HCT116 (cell line): ENCODE measurements around the gene PTPRQ. TPM values are rescaled to one million over a fixed set of nuclear protein-coding genes. Genes with fewer than 3 reads are reported as not detected.

ENCODE experiments used
- ATAC-seq: fragments of 200-7000 bp; cut with Tn5 transposase; 2 replicates; pipeline ENCODE4 v1.9.1; 2020; ENCODE audit warnings: mild to moderate bottlenecking, moderate library complexity
- BruUV-seq: library from RNA; stranded (reverse); fragments of 400-500 nt; replicated peaks from 2 replicates; lab custom pipeline; 2021; lab: Mats Ljungman, UMichigan
- CTCF ChIA-PET: fragments of 300-600 bp; sonication (Branson Sonifier 250); formaldehyde crosslinking; loops from one replicate; lab custom pipeline; 2021; ENCODE audit warnings: antibody characterized with exemption; lab: Charles Lee
- POLR2A ChIA-PET: fragments of 300-600, 350-600 bp; sonication (Branson Sonifier 250); formaldehyde crosslinking; loops from one replicate; lab custom pipeline; 2021; ENCODE audit warnings: antibody characterized with exemption; lab: Charles Lee
- RAD21 ChIA-PET, 2 experiments: fragments of 300-600 bp; sonication (Branson Sonifier 250); formaldehyde crosslinking; loops; one replicate each; lab custom pipeline; 2023; ENCODE audit warnings: low total read pairs in 2 of 2; ENCODE audit not compliant: uncharacterized antibody in 2 of 2, unreplicated experiment in 2 of 2, low non-redundant PET in 1 of 2; lab: Charles Lee
- DNase-seq: peaks from one replicate; pipeline ENCODE4 v3.0.0-alpha.2; 2010; ENCODE audit warnings: low read depth, low spot score
- H2AFZ ChIP-seq: fragments of 200-600 bp; shearing (Covaris generic), sonication (generic); 2 replicates; pipeline ENCODE4 v1.6.1; 2017; ENCODE audit warnings: low read depth, mixed run types, mixed read lengths, antibody characterized with exemption, low read length; ENCODE audit not compliant: poor library complexity, severe bottlenecking
- H3K27ac ChIP-seq: 2 replicates; pipeline ENCODE4 v1.5.1; 2012; ENCODE audit warnings: low read depth, low read length
- H3K27me3 ChIP-seq: fragments of 200-600 bp; sonication (generic); 2 replicates; pipeline ENCODE4 v1.6.1; 2016; ENCODE audit warnings: mixed run types, low read length, mixed read lengths; ENCODE audit not compliant: insufficient read depth
- H3K36me3 ChIP-seq, 2 experiments: fragments of 200-500 bp in 1 of 2; fragments of 200-600 bp in 1 of 2; sonication (Bioruptor generic) in 1 of 2; sonication (generic) in 1 of 2; 2 replicates each; pipeline versions ENCODE4 v1.5.1 to v1.6.1; 2014 to 2016; ENCODE audit warnings: low read length in 2 of 2, inconsistent platforms in 1 of 2, mixed read lengths in 1 of 2, mixed run types in 1 of 2; ENCODE audit not compliant: insufficient read depth in 2 of 2, control insufficient read depth in 1 of 2
- H3K4me1 ChIP-seq, 2 experiments: fragments of 200-600 bp in 1 of 2; sonication (generic) in 1 of 2; 2 replicates each; pipeline versions ENCODE4 v1.5.1 to v1.6.1; 2012 to 2017; ENCODE audit warnings: low read length in 2 of 2, inconsistent platforms in 1 of 2, mild to moderate bottlenecking in 1 of 2, mixed read lengths in 1 of 2, mixed run types in 1 of 2, moderate library complexity in 1 of 2; ENCODE audit not compliant: insufficient read depth in 2 of 2, control insufficient read depth in 1 of 2
- H3K4me2 ChIP-seq: fragments of 200-600 bp; sonication (generic); 2 replicates; pipeline ENCODE4 v1.6.1; 2017; ENCODE audit warnings: mixed run types, low read length, mixed read lengths
- H3K4me3 ChIP-seq, 2 experiments: fragments of 200-600 bp in 1 of 2; sonication (generic) in 1 of 2; replicated peaks in 1 of 2; 2 replicates each; pipeline ENCODE4 v1.5.1; 2011 to 2016; ENCODE audit warnings: low read length in 2 of 2, control low read depth in 1 of 2, low read depth in 1 of 2, mild to moderate bottlenecking in 1 of 2, mixed read lengths in 1 of 2, mixed run types in 1 of 2
- H3K79me2 ChIP-seq: fragments of 200-600 bp; sonication (generic); 2 replicates; pipeline ENCODE4 v1.6.1; 2017; ENCODE audit warnings: mild to moderate bottlenecking, mixed run types, low read length, moderate library complexity, mixed read lengths; ENCODE audit not compliant: insufficient read depth
- H3K9ac ChIP-seq: fragments of 200-600 bp; sonication (generic); 2 replicates; pipeline ENCODE4 v1.6.1; 2016; ENCODE audit warnings: low read length, mixed read lengths
- H3K9me2 ChIP-seq: fragments of 200-600 bp; sonication (generic), shearing (Covaris generic); 2 replicates; pipeline ENCODE4 v1.6.1; 2017; ENCODE audit warnings: mixed run types, mild to moderate bottlenecking, moderate library complexity; ENCODE audit not compliant: insufficient read depth
- H3K9me3 ChIP-seq, 2 experiments: fragments of 200-500 bp in 1 of 2; fragments of 200-600 bp in 1 of 2; sonication (Bioruptor generic) in 1 of 2; sonication (generic) in 1 of 2; 2 replicates each; pipeline ENCODE4 v1.6.1; 2014 to 2017; ENCODE audit warnings: low read length in 2 of 2, mixed read lengths in 2 of 2, inconsistent platforms in 1 of 2, low read depth in 1 of 2, mild to moderate bottlenecking in 1 of 2, mixed run types in 1 of 2, moderate library complexity in 1 of 2; ENCODE audit not compliant: control insufficient read depth in 1 of 2, insufficient read depth in 1 of 2
- H4K20me1 ChIP-seq: fragments of 200-600 bp; sonication (generic), shearing (Covaris generic); 2 replicates; pipeline ENCODE4 v1.6.1; 2017; ENCODE audit warnings: mixed run types, mild to moderate bottlenecking, moderate library complexity; ENCODE audit not compliant: insufficient read depth
- ELF1 ChIP-seq: IDR thresholded peaks from 2 replicates; pipeline ENCODE4 v1.6.1; 2012; ENCODE audit warnings: low read depth, borderline replicate concordance
- RAD21 ChIP-seq: IDR thresholded peaks from 2 replicates; pipeline ENCODE4 v1.6.1; 2012; ENCODE audit warnings: low read depth, mild to moderate bottlenecking
- SIN3A ChIP-seq: IDR thresholded peaks from 2 replicates; pipeline ENCODE4 v1.6.1; 2012; ENCODE audit warnings: low read depth
- SP1 ChIP-seq: IDR thresholded peaks from 2 replicates; pipeline ENCODE4 v1.6.1; 2012; ENCODE audit warnings: low read depth
- intact Hi-C: fragments of 100-400 bp; cut with micrococcal nuclease; formaldehyde crosslinking; loops from 2 replicates; pipeline ENCODE4 v1.10.0; 2022
- total RNA-seq: library from RNA; stranded (reverse); gene quantifications from one replicate; pipeline ENCODE4 v1.2.1, GENCODE V29; 2021; ENCODE audit not compliant: unreplicated experiment
- TF ChIP-seq, protein P1 (sequence below), 3 experiments: fragments of 200-600 bp in 1 of 3; sonication (generic) in 1 of 3; IDR thresholded peaks in 2 of 3; conservative IDR thresholded peaks in 1 of 3; 2 replicates each; pipeline ENCODE4 v1.5.1; 2012 to 2017; ENCODE audit warnings: low read depth in 2 of 3, low read length in 2 of 3, antibody characterized with exemption in 1 of 3, borderline replicate concordance in 1 of 3, control low read depth in 1 of 3, mild to moderate bottlenecking in 1 of 3, mixed read lengths in 1 of 3, mixed run types in 1 of 3, moderate library complexity in 1 of 3; ENCODE audit not compliant: insufficient read depth in 1 of 3
- TF ChIP-seq, protein P2 (sequence below): IDR thresholded peaks from 2 replicates; pipeline ENCODE4 v1.6.1; 2012; ENCODE audit warnings: low read depth

The PTPRQ gene
- total RNA-seq, 1 experiment from 2014 or later, result not detected

DNA sequence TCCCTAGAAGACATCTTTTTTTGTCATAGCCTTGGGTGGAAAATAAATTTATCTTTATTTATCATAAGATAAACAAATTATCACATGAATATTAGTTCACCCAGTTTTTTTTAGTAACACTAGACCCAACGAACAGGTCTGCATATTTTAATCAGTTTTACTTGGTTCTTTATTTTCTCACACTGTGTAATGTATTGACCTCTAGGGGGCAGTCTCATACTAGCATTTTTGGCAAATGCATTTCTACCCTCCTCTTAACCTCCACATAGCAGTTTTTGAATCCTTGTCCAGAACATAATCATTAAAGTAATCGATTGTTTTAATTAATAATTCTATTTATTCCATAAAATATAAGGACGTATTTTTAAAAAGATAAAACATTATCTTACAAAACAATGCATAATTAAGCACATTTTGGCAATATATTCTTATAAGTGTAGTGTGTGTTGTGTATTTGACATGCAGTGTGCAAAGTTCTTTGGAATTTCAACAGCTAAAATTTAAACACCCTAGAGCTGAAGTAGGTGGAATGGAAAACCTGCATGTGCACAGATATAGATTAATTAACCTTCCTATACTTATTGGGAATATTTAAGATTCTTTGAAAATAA is 31.6 kb upstream of the PTPRQ start:
- BruUV-seq, result no TSS peak
- RAD21 ChIA-PET, result no interaction called here
- POLR2A ChIA-PET, result no interaction called here
- CTCF ChIA-PET, result interaction anchor here (1.3 to 1.7 kb wide), 3 partner anchors 12 to 845 kb away, joined by 4 to 6 read pairs (median 5); no protein-coding TSS in a partner anchor
- no peaks in the 10 kb centered on the region for H3K36me3 ChIP-seq
- peaks cover 7% of the 10 kb centered on the region; the same call in 1 of the 2 replicates for H3K27me3 ChIP-seq
- intact Hi-C loops, result loop anchor here (1.0 to 10.0 kb wide), 4 partner anchors 218 to 846 kb away; no protein-coding TSS in a partner anchor
- no peak overlapping the region for H3K27ac ChIP-seq
- ATAC-seq (peak; percentile 70), DNase-seq (peak; percentile 45)
- no peaks in the 10 kb centered on the region for H4K20me1 ChIP-seq
- no peak overlapping the region for H3K4me3 ChIP-seq
- no peaks in the 10 kb centered on the region for H3K79me2 ChIP-seq
- no peaks in the 10 kb centered on the region for H3K9me3 ChIP-seq
- no peaks in the 10 kb centered on the region for H3K9me2 ChIP-seq
- no peaks in the 10 kb centered on the region for H3K4me1 ChIP-seq
- no peak overlapping the region for H3K4me2 ChIP-seq
- no peak overlapping the region for H3K9ac ChIP-seq
- peak overlapping the region; percentile 75 for H2AFZ ChIP-seq
- TF ChIP-seq, protein P1, sequence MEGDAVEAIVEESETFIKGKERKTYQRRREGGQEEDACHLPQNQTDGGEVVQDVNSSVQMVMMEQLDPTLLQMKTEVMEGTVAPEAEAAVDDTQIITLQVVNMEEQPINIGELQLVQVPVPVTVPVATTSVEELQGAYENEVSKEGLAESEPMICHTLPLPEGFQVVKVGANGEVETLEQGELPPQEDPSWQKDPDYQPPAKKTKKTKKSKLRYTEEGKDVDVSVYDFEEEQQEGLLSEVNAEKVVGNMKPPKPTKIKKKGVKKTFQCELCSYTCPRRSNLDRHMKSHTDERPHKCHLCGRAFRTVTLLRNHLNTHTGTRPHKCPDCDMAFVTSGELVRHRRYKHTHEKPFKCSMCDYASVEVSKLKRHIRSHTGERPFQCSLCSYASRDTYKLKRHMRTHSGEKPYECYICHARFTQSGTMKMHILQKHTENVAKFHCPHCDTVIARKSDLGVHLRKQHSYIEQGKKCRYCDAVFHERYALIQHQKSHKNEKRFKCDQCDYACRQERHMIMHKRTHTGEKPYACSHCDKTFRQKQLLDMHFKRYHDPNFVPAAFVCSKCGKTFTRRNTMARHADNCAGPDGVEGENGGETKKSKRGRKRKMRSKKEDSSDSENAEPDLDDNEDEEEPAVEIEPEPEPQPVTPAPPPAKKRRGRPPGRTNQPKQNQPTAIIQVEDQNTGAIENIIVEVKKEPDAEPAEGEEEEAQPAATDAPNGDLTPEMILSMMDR (IDR thresholded peaks at IDR 0.05 in 2 of 3, conservative IDR thresholded peaks at IDR 0.05 in 1 of 3; ENCODE audit: borderline replicate concordance in 1 of 3, insufficient read depth in 1 of 3, low read depth in 2 of 3, low read length in 2 of 3), result peak; percentile 59 to 66 (median 60); a peak in 5 of 6 replicates
- TF ChIP-seq, protein P2, sequence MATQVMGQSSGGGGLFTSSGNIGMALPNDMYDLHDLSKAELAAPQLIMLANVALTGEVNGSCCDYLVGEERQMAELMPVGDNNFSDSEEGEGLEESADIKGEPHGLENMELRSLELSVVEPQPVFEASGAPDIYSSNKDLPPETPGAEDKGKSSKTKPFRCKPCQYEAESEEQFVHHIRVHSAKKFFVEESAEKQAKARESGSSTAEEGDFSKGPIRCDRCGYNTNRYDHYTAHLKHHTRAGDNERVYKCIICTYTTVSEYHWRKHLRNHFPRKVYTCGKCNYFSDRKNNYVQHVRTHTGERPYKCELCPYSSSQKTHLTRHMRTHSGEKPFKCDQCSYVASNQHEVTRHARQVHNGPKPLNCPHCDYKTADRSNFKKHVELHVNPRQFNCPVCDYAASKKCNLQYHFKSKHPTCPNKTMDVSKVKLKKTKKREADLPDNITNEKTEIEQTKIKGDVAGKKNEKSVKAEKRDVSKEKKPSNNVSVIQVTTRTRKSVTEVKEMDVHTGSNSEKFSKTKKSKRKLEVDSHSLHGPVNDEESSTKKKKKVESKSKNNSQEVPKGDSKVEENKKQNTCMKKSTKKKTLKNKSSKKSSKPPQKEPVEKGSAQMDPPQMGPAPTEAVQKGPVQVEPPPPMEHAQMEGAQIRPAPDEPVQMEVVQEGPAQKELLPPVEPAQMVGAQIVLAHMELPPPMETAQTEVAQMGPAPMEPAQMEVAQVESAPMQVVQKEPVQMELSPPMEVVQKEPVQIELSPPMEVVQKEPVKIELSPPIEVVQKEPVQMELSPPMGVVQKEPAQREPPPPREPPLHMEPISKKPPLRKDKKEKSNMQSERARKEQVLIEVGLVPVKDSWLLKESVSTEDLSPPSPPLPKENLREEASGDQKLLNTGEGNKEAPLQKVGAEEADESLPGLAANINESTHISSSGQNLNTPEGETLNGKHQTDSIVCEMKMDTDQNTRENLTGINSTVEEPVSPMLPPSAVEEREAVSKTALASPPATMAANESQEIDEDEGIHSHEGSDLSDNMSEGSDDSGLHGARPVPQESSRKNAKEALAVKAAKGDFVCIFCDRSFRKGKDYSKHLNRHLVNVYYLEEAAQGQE, result no peak
- TF ChIP-seq SP1 (no peak), RAD21 (peak; percentile 77), SIN3A (no peak), ELF1 (no peak)
